C4-2B (cell line): ENCODE data around the gene ZNF513.
A peak's percentile ranks its signal among the peaks of the same experiment; 100 is the strongest.

ENCODE experiments used
- CTCF ChIP-seq: fragments of 450-650 bp; conservative IDR thresholded peaks from 2 replicates; pipeline ENCODE4 v1.5.1; 2017; ENCODE audit warnings: mild to moderate bottlenecking
- ZFX ChIP-seq: fragments of 450-650 bp; IDR thresholded peaks from 2 replicates; pipeline ENCODE4 v1.6.1; 2017

DNA sequence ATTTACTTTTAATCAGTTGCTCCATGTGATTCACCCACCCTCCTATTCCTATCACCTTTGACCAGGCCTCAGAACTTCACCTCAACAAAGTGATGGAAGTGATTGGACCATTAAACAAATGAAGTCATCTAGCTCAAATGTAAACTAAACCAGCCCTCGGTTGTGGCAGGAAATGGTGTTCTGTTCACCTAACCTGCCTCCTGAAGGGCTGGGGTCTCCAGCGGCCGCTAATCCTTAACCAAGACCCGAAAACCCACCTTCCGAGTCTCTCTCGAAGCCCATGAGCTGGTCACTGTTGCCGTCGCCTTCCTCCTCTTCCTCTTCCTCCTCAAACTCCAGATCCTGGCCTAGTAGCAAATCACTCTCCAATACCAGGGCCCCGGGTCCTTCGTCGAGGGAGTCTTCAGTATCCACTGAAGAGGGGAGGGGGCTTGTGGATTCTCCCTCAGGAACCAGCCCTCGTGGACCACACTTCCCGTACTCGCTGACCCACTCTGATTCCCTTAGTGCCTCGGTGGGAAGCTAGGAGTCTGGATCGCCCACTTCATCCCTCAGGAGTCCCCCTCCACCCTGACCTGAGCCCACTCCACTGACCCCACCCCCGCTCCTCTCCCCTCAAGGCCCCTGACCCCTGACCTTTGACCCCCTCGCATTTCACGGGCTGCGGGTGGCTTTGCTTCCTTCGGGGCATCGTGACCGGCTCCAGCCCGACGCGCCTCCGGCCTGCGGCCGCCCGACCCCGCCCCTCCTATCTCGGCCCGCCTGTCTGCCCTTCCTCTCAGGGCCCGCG, 503 bp downstream of the ZNF513 start:
- no peak for TF ChIP-seq CTCF
- TF ChIP-seq ZFX: peak; percentile 48
